Adrenal gland (tissue), 5 donors: Measurements from ENCODE around the gene RSAD1.

Source experiments
- POLR2A ChIP-seq, 2 donors: fragments of 450-650 bp; IDR thresholded peaks; one replicate each; pipeline ENCODE4 v1.6.1; 2017; ENCODE audit warnings: antibody characterized with exemption in 2 of 2, mild to moderate bottlenecking in 2 of 2, moderate library complexity in 1 of 2
- TF ChIP-seq, protein P1 (sequence below), 6 experiments: fragments of 450-650 bp in 4 of 6; fragments of 200-600 bp in 2 of 6; sonication (generic) in 1 of 6; IDR thresholded peaks; 1 replicate in 5 of 6; 2 replicates in 1 of 6; pipeline versions ENCODE4 v1.5.1 to v1.8.0; 2016 to 2021; ENCODE audit warnings: antibody characterized with exemption in 6 of 6, mild to moderate bottlenecking in 2 of 6, moderate library complexity in 1 of 6
- donor health status: DM: no; HTN: no; CAD: no.

DNA sequence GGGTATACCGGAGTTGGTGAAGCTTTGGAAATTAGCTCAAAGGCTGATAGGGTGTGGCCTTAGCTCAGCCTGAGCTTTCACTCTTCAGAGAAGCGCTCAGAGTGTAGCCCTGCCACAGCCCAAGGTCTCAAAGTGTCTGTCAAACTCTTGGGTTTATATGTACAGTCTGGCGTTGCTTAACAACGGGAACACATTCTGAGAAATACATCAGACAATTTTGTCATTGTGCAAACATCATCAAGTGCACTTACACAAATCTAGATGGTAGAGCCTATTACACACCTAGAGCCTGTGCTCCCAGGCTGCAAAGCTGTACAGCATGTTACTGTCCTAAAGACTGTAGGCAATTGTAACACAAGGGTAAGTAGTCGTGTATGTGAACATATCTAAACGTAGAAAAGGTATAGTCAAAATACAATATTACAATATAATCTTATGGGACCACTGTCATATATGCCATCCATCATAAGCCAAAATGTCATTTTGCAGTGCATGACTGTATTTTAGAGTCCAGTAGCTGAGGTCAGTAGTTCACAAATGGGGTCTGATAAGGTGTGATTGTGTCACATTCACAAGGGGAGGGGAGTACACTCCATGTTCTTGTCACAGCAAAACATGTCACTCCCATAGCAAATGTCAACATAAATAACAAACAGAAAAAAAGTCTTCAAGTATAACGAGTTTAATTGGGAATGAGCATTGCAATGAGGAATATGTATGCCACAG, 30.6 kb upstream of the RSAD1 start:
- TF ChIP-seq, protein P1, sequence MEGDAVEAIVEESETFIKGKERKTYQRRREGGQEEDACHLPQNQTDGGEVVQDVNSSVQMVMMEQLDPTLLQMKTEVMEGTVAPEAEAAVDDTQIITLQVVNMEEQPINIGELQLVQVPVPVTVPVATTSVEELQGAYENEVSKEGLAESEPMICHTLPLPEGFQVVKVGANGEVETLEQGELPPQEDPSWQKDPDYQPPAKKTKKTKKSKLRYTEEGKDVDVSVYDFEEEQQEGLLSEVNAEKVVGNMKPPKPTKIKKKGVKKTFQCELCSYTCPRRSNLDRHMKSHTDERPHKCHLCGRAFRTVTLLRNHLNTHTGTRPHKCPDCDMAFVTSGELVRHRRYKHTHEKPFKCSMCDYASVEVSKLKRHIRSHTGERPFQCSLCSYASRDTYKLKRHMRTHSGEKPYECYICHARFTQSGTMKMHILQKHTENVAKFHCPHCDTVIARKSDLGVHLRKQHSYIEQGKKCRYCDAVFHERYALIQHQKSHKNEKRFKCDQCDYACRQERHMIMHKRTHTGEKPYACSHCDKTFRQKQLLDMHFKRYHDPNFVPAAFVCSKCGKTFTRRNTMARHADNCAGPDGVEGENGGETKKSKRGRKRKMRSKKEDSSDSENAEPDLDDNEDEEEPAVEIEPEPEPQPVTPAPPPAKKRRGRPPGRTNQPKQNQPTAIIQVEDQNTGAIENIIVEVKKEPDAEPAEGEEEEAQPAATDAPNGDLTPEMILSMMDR (IDR thresholded peaks at IDR 0.05), result no peak
- no peak for TF ChIP-seq POLR2A (IDR thresholded peaks at IDR 0.05)
